ENCODE measurements around the gene ADAMTS4. TPM values are rescaled to one million over a fixed set of nuclear protein-coding genes. Genes with fewer than 3 reads are reported as not detected.

ADAMTS4 gene
- total and polyA plus RNA-seq, 7 donors, result 0.23 to 78.2 (median 6.4) TPM

GRCh38 chr1:161175771-161176453, 22.9 kb downstream of the ADAMTS4 start:
- TF ChIP-seq POLR2A (IDR thresholded peaks at IDR 0.05), result no peak
- no peak for TF ChIP-seq EP300 (IDR thresholded peaks at IDR 0.05)
- TF ChIP-seq CTCF (IDR thresholded peaks at IDR 0.05), result no peak
- no peak for TF ChIP-seq POLR2AphosphoS5 (IDR thresholded peaks at IDR 0.05)
- Histone ChIP-seq H3K9me3 (no peaks in the 10 kb centered on the region), H3K4me3 (peak overlapping the region in 2 of 4 donors; percentile 64 to 78), H3K36me3 (peaks cover 24 to 51% (median 29%) of the 10 kb centered on the region in 4 donors), H3K27me3 (no peaks in the 10 kb centered on the region), H3K27ac (peak overlapping the region; percentile 85 to 92 (median 88)), H3K4me1 (peaks cover 0 to 38% (median 24%) of the 10 kb centered on the region in 4 donors)
- WGBS, 2 donors, result 87 to 90% methylated on average over 10 of the region's 10 CpGs
- intact Hi-C loops (cut with DNase I), result no loop called here
- DNase-seq, result no peak

DNA sequence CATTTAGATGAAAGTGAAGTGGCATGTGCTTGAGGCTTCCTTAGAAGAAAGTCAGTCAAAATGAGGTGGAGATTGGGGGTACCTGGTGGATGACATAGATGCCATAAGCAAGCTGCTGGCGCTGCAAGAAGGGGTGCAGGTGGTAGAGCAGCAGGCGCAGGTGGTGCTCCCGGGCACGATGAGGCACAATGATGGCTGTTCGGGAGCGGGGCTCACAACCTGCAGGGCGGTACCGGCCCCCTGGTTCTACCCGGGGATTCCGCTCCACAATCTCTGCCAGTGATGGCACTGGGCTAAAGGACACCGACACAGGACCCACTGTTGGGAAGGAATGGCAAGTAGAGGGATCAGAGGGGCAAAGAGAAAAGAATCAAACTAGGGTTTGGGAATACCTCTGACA, 23.9 kb downstream of the ADAMTS4 start:
- Histone ChIP-seq H3K27ac (no peak overlapping the region), H3K27me3 (no peaks in the 10 kb centered on the region), H3K4me1 (peaks cover 0 to 38% (median 24%) of the 10 kb centered on the region in 4 donors), H3K36me3 (peaks cover 28 to 61% (median 35%) of the 10 kb centered on the region in 4 donors), H3K9me3 (no peaks in the 10 kb centered on the region), H3K4me3 (no peak overlapping the region)
- 96 to 97% methylated on average over 11 of the region's 11 CpGs for WGBS, 2 donors
- intact Hi-C loops (cut with DNase I), result no loop called here
- TF ChIP-seq POLR2A (IDR thresholded peaks at IDR 0.05) (no peak), EP300 (IDR thresholded peaks at IDR 0.05) (no peak), CTCF (IDR thresholded peaks at IDR 0.05) (no peak), POLR2AphosphoS5 (IDR thresholded peaks at IDR 0.05) (no peak)
- DNase-seq, result no peak

- peak overlapping the region in 3 of 4 donors; percentile 33 to 51 (median 51) for H3K27ac ChIP-seq
- H3K36me3 ChIP-seq, result peaks cover 28 to 73% (median 39%) of the 10 kb centered on the region in 4 donors
- no peak for DNase-seq
- 94 to 95% methylated on average over 11 of the region's 11 CpGs for WGBS, 2 donors
- TF ChIP-seq POLR2AphosphoS5 (IDR thresholded peaks at IDR 0.05) (no peak), POLR2A (IDR thresholded peaks at IDR 0.05) (no peak), EP300 (IDR thresholded peaks at IDR 0.05) (no peak), CTCF (IDR thresholded peaks at IDR 0.05) (no peak)
- H3K4me1 ChIP-seq, result peaks cover 0 to 38% (median 24%) of the 10 kb centered on the region in 4 donors
- H3K9me3 ChIP-seq, result no peaks in the 10 kb centered on the region
- no peaks in the 10 kb centered on the region for H3K27me3 ChIP-seq
- intact Hi-C loops (cut with DNase I), result no loop called here
- H3K4me3 ChIP-seq, result no peak overlapping the region
Measured at GRCh38 chr1:161173711-161174110, 25.1 kb downstream of the ADAMTS4 start.

DNA sequence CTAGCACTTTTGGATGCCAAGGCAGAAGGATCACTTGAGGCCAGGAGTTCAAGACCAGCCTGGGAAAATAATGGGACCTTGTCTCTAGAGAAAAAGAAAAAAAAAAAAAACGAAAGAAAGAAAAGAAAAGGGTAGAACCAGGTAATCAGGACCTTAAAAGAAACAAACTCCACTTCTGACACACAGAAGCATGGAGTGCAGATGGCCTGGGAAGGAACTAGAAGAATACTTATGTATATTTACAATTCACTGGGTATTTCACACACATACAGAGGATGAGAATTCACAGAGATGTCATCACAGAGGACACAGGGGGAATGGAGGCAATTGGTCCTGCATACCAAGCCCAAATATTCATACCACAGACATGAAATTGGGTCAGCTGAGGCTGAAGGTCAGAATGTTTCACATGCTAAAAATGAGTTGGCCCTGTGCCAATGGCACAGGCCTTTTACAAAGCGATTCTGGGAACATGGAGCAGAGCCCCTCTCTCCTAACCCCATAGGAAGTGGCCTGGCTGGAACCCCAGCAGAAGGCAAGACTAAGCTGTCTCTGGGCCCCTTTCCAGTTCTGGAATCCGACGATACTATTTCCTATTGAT, 26.0 kb downstream of the ADAMTS4 start:
- H3K36me3 ChIP-seq, result peaks cover 28 to 76% (median 39%) of the 10 kb centered on the region in 4 donors
- peaks cover 0 to 40% (median 25%) of the 10 kb centered on the region in 4 donors for H3K4me1 ChIP-seq

More for the DNA sequence above, 26.0 kb downstream of the ADAMTS4 start:
- H3K9me3 ChIP-seq, result no peaks in the 10 kb centered on the region
- no peaks in the 10 kb centered on the region for H3K27me3 ChIP-seq
- DNase-seq, result no peak
- no peak for TF ChIP-seq EP300 (IDR thresholded peaks at IDR 0.05)
- TF ChIP-seq CTCF (IDR thresholded peaks at IDR 0.05), result no peak
- TF ChIP-seq POLR2A (IDR thresholded peaks at IDR 0.05), result no peak
- peak in 1 of 4 donors; percentile 25 for TF ChIP-seq POLR2AphosphoS5 (IDR thresholded peaks at IDR 0.05)
- H3K27ac ChIP-seq, result peak overlapping the region in 3 of 4 donors; percentile 33 to 51 (median 51)
- 63 to 65% methylated on average over 4 of the region's 4 CpGs for WGBS, 2 donors
- intact Hi-C loops (cut with DNase I), result no loop called here
- H3K4me3 ChIP-seq, result no peak overlapping the region

All from sigmoid colon (tissue), 7 donors.